MCF 10A (cell line): ENCODE results near the gene SDSL. TPM values are rescaled to one million over a fixed set of nuclear protein-coding genes. Genes with fewer than 3 reads are reported as not detected.

Source experiments
- BruUV-seq: library from RNA; stranded (reverse); fragments of 400-500 nt; replicated peaks from 2 replicates; lab custom pipeline; 2021; lab: Mats Ljungman, UMichigan
- CTCF ChIA-PET: fragments of 300-600 bp; sonication (Branson Sonifier 250); formaldehyde crosslinking; extraction: SDS; loops from one replicate; lab custom pipeline; 2021; ENCODE audit warnings: antibody characterized with exemption, inconsistent platforms; lab: Yijun Ruan, JAX
- POLR2A ChIA-PET: fragments of 300-600, 350-650 bp; sonication (Branson Sonifier 250); formaldehyde crosslinking; extraction: SDS; loops from one replicate; lab custom pipeline; 2020; ENCODE audit warnings: antibody characterized with exemption, inconsistent platforms; lab: Yijun Ruan, JAX
- DNase-seq: peaks from one replicate; pipeline ENCODE4 v3.0.0-alpha.2; 2018; ENCODE audit not compliant: unreplicated experiment
- H3K27ac Mint-ChIP-seq: one replicate; pipeline ENCODE4 v1.8.0; 2022; ENCODE audit warnings: mild to moderate bottlenecking, low read depth, mixed read lengths; ENCODE audit not compliant: unreplicated experiment
- H3K27me3 Mint-ChIP-seq: one replicate; pipeline ENCODE4 v1.8.0; 2022; ENCODE audit warnings: mixed read lengths; ENCODE audit not compliant: insufficient read depth, unreplicated experiment
- H3K36me3 Mint-ChIP-seq: one replicate; pipeline ENCODE4 v1.8.0; 2022; ENCODE audit warnings: mild to moderate bottlenecking, moderate library complexity, mixed read lengths; ENCODE audit not compliant: insufficient read depth, unreplicated experiment
- H3K4me1 Mint-ChIP-seq: one replicate; pipeline ENCODE4 v1.8.0; 2022; ENCODE audit warnings: mixed read lengths; ENCODE audit not compliant: insufficient read depth, unreplicated experiment
- H3K4me3 Mint-ChIP-seq: one replicate; pipeline ENCODE4 v1.8.0; 2022; ENCODE audit warnings: mild to moderate bottlenecking, moderate library complexity, mixed read lengths; ENCODE audit not compliant: unreplicated experiment
- H3K9me3 Mint-ChIP-seq: one replicate; pipeline ENCODE4 v1.8.0; 2022; ENCODE audit warnings: mixed read lengths; ENCODE audit not compliant: unreplicated experiment
- CTCF ChIP-seq: fragments of 200-600 bp; IDR thresholded peaks from one replicate; pipeline ENCODE4 v1.8.0; 2022; ENCODE audit warnings: antibody characterized with exemption, mild to moderate bottlenecking; ENCODE audit not compliant: unreplicated experiment
- intact Hi-C: fragments of 100-400 bp; cut with micrococcal nuclease; formaldehyde crosslinking; loops from 2 replicates; pipeline ENCODE4 v1.14.1; 2022
- total RNA-seq: library from RNA; stranded (reverse); gene quantifications from 2 replicates; pipeline ENCODE4 v1.2.3, GENCODE V29; 2022

The SDSL gene
- total RNA-seq, 1 experiment from 2014 or later = 21.1 TPM

- H3K9me3 Mint-ChIP-seq = no peaks in the 10 kb centered on the region
- H3K27ac Mint-ChIP-seq = no peak overlapping the region
- H3K27me3 Mint-ChIP-seq = no peaks in the 10 kb centered on the region
- intact Hi-C loops = no loop called here
- DNase-seq = no peak
- no TSS peak for BruUV-seq
- H3K4me1 Mint-ChIP-seq = peaks cover 10% of the 10 kb centered on the region
- CTCF ChIA-PET = interaction anchor here (0.6 to 1.4 kb wide), 3 partner anchors 12 to 397 kb away, joined by 3 read pairs; no protein-coding TSS in a partner anchor
- no peak overlapping the region for H3K4me3 Mint-ChIP-seq
- TF ChIP-seq CTCF = no peak
- no peaks in the 10 kb centered on the region for H3K36me3 Mint-ChIP-seq
- POLR2A ChIA-PET = no interaction called here
Observed at GRCh38 chr12:113402586-113403260, 19.5 kb upstream of the SDSL start.

- peak within 1 kb of the TSS; percentile 58 for H3K4me3 Mint-ChIP-seq
- H3K36me3 Mint-ChIP-seq = no peaks in the 10 kb centered on the region
- CTCF ChIA-PET = interaction anchor here (0.6 to 1.5 kb wide), 4 partner anchors 11 to 398 kb away, joined by 3 to 4 read pairs (median 4); no protein-coding TSS in a partner anchor
- no peak for TF ChIP-seq CTCF
- POLR2A ChIA-PET = interaction anchor here (0.7 to 1.1 kb wide), 2 partner anchors 10 to 19 kb away, joined by 3 read pairs; partner anchors contain the start of gene SDSL
- DNase-seq = peak; percentile 71
- H3K27me3 Mint-ChIP-seq = no peaks in the 10 kb centered on the region
- intact Hi-C loops = no loop called here
- H3K9me3 Mint-ChIP-seq = no peaks in the 10 kb centered on the region
- H3K27ac Mint-ChIP-seq = peak within 1 kb of the TSS; percentile 64
- H3K4me1 Mint-ChIP-seq = peaks cover 15% of the 10 kb centered on the region
- BruUV-seq = no TSS peak
Observed at GRCh38 chr12:113403435-113404415, 18.5 kb upstream of the SDSL start, which contains the start of gene SDS. Gene SDS (minus strand): TSS chr12:113403887. CDS start chr12:113399708, 4,179 bp downstream.

- no peaks in the 10 kb centered on the region for H3K27me3 Mint-ChIP-seq
- POLR2A ChIA-PET = interaction anchor here (1.7 kb wide), 1 partner anchor 16 kb away, joined by 3 read pairs; the partner anchor contains the start of gene SDSL
- H3K4me1 Mint-ChIP-seq = peaks cover 15% of the 10 kb centered on the region
- CTCF ChIA-PET = interaction anchor here (0.6 to 1.5 kb wide), 7 partner anchors 20 to 509 kb away, joined by 3 to 7 read pairs (median 4); no protein-coding TSS in a partner anchor
- H3K27ac Mint-ChIP-seq = no peak overlapping the region
- no peak for DNase-seq
- intact Hi-C loops = no loop called here
- no peaks in the 10 kb centered on the region for H3K36me3 Mint-ChIP-seq
- BruUV-seq = no TSS peak
- H3K4me3 Mint-ChIP-seq = no peak overlapping the region
- no peaks in the 10 kb centered on the region for H3K9me3 Mint-ChIP-seq
- TF ChIP-seq CTCF = no peak
Observed at GRCh38 chr12:113405694-113406093, 16.5 kb upstream of the SDSL start.
